ENCODE measurements around the gene AHRR.
A peak's percentile ranks its signal among the peaks of the same experiment; 100 is the strongest.
"Not testable (repeated sequence)": the region's sequence is repeated elsewhere in the genome, so short reads cannot be mapped to it uniquely, and the experiment has no call there.

AHRR gene

GRCh38 chr5:368183-369084, 46.9 kb downstream of the AHRR start:
- DNase-seq: peak; percentile 54

GRCh38 chr5:369151-369868, 47.8 kb downstream of the AHRR start:
- DNase-seq: peak; percentile 58

GRCh38 chr5:369869-370236, 48.3 kb downstream of the AHRR start:
- not testable (repeated sequence) for DNase-seq

GRCh38 chr5:370311-370958, 48.9 kb downstream of the AHRR start:
- DNase-seq: no peak

GRCh38 chr5:370959-371810, 49.7 kb downstream of the AHRR start:
- no peak for DNase-seq

GRCh38 chr5:371811-372555, 50.5 kb downstream of the AHRR start:
- no peak for DNase-seq

- no peak for DNase-seq
These were observed 51.1 kb downstream of the AHRR start for GRCh38 chr5:372556-372995.

- no peak for DNase-seq
These were observed 51.6 kb downstream of the AHRR start for GRCh38 chr5:372996-373709.

- peak; percentile 82 for DNase-seq
These were observed 52.4 kb downstream of the AHRR start for GRCh38 chr5:373710-374602.

- no peak for DNase-seq
These were observed 53.3 kb downstream of the AHRR start for GRCh38 chr5:374631-375335.

GRCh38 chr5:375336-375920, 53.9 kb downstream of the AHRR start:
- DNase-seq: no peak

GRCh38 chr5:375921-376798, 54.6 kb downstream of the AHRR start:
- DNase-seq: no peak

GRCh38 chr5:376799-377325, 55.3 kb downstream of the AHRR start:
- no peak for DNase-seq

- no peak for DNase-seq
These were observed 55.9 kb downstream of the AHRR start for GRCh38 chr5:377326-377981.

- DNase-seq: peak; percentile 77
These were observed 56.9 kb downstream of the AHRR start for GRCh38 chr5:378301-378891.

- peak; percentile 60 for DNase-seq
These were observed 57.6 kb downstream of the AHRR start for GRCh38 chr5:378976-379742.

All from activated CD4-positive, alpha-beta T cell treated with anti-CD3 and anti-CD28 coated beads, Interleukin-2, amount 50 U/mL, for 16 hours (primary cell).